PC-9 (cell line): ENCODE data around the gene ASTN2.

Experiments used
- CTCF ChIP-seq: fragments of 200-600 bp; sonication (generic); conservative IDR thresholded peaks from 2 replicates; pipeline ENCODE4 v1.6.1; 2017; ENCODE audit warnings: mixed run types, antibody characterized with exemption, mild to moderate bottlenecking, moderate library complexity
- EZH2 ChIP-seq: fragments of 200-600 bp; sonication (generic); IDR thresholded peaks from 2 replicates; pipeline ENCODE4 v1.8.0; 2017; ENCODE audit warnings: antibody characterized with exemption, low read depth

- TF ChIP-seq CTCF (no peak), EZH2 (no peak)
Observed at GRCh38 chr9:116394894-116395698, 1019.8 kb downstream of the ASTN2 start.
